ENCODE results near the gene GVQW3. TPM values are rescaled to one million over a fixed set of nuclear protein-coding genes. Genes with fewer than 3 reads are reported as not detected.

The GVQW3 gene
- total RNA-seq, 1 experiment from 2014 or later: 1.2 TPM

GRCh38 chr11:76361776-76362175 is 19.3 kb upstream of the GVQW3 start:
- ATAC-seq (no peak), DNase-seq (no peak)
- H3K9ac ChIP-seq (ENCODE audit: low read length): no peak overlapping the region
- no peaks in the 10 kb centered on the region for H3K9me2 ChIP-seq (replicated peaks; ENCODE audit: low read length)
- ChIA-PET CTCF (no interaction called here), POLR2A (ENCODE audit: unreplicated experiment) (no interaction called here)
- H2AFZ ChIP-seq (ENCODE audit: low read length): no peak overlapping the region
- TF ChIP-seq CTCF (conservative IDR thresholded peaks at IDR 0.05; ENCODE audit: low read depth, low read length) (no peak), EZH2 (IDR thresholded peaks at IDR 0.05; ENCODE audit: low read length, unreplicated experiment) (no peak), EZH2phosphoT487 (IDR thresholded peaks at IDR 0.05; ENCODE audit: borderline replicate concordance, low read length) (no peak)
- no peak overlapping the region for H3K27ac ChIP-seq (ENCODE audit: low read length)
- no peak overlapping the region for H3K4me2 ChIP-seq (ENCODE audit: low read length)
- H3K27me3 ChIP-seq (ENCODE audit: low read length): no peaks in the 10 kb centered on the region
- H3K4me3 ChIP-seq (ENCODE audit: low read length): no peak overlapping the region
- H3K79me2 ChIP-seq (ENCODE audit: low read length): peaks cover 37% of the 10 kb centered on the region
- no peaks in the 10 kb centered on the region for H3K9me3 ChIP-seq (ENCODE audit: low read length)
- H3K36me3 ChIP-seq (ENCODE audit: low read depth, low read length): peaks cover 26% of the 10 kb centered on the region
- BruUV-seq (replicated peaks): no TSS peak
- no peaks in the 10 kb centered on the region for H3F3A ChIP-seq (ENCODE audit: low read length, unreplicated experiment)
- intact Hi-C loops (cut with micrococcal nuclease): no loop called here
- H4K20me1 ChIP-seq (ENCODE audit: low read length): no peaks in the 10 kb centered on the region
- no peaks in the 10 kb centered on the region for H3K4me1 ChIP-seq (ENCODE audit: insufficient read depth, low read length)

DNA sequence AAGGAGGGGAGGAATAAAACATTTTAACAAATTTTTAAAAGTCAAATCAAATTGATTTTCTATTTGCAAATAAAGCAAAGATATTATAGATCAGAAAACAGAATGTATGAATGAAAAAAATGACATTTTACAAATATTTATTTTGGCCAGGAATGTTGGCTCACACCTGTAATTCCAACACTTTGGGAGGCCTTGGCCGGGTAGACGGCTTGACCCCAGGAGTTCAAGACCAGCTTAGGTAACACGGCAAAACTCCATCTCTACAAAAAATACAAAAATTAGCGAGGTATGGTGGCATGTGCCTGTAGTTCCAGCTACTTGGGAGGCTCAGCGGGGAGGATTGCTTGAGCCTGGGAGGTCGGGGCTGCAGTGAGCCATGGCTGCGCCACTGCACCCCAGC is 18.4 kb upstream of the GVQW3 start:
- Histone ChIP-seq H3F3A (ENCODE audit: low read length, unreplicated experiment) (no peaks in the 10 kb centered on the region), H3K27me3 (ENCODE audit: low read length) (no peaks in the 10 kb centered on the region), H3K79me2 (ENCODE audit: low read length) (peaks cover 46% of the 10 kb centered on the region), H3K9ac (ENCODE audit: low read length) (no peak overlapping the region), H3K4me3 (ENCODE audit: low read length) (no peak overlapping the region), H3K9me2 (replicated peaks; ENCODE audit: low read length) (no peaks in the 10 kb centered on the region), H3K4me2 (ENCODE audit: low read length) (no peak overlapping the region), H4K20me1 (ENCODE audit: low read length) (no peaks in the 10 kb centered on the region), H3K36me3 (ENCODE audit: low read depth, low read length) (peaks cover 21% of the 10 kb centered on the region; the same call in 1 of the 2 replicates), H3K9me3 (ENCODE audit: low read length) (no peaks in the 10 kb centered on the region), H3K4me1 (ENCODE audit: insufficient read depth, low read length) (no peaks in the 10 kb centered on the region), H2AFZ (ENCODE audit: low read length) (no peak overlapping the region), H3K27ac (ENCODE audit: low read length) (no peak overlapping the region)
- no peak for ATAC-seq
- BruUV-seq (replicated peaks): no TSS peak
- DNase-seq: no peak
- CTCF ChIA-PET: no interaction called here
- intact Hi-C loops (cut with micrococcal nuclease): no loop called here
- no peak for TF ChIP-seq EZH2phosphoT487 (IDR thresholded peaks at IDR 0.05; ENCODE audit: borderline replicate concordance, low read length)
- TF ChIP-seq CTCF (conservative IDR thresholded peaks at IDR 0.05; ENCODE audit: low read depth, low read length): no peak
- no peak for TF ChIP-seq EZH2 (IDR thresholded peaks at IDR 0.05; ENCODE audit: low read length, unreplicated experiment)
- POLR2A ChIA-PET (ENCODE audit: unreplicated experiment): no interaction called here

DNA sequence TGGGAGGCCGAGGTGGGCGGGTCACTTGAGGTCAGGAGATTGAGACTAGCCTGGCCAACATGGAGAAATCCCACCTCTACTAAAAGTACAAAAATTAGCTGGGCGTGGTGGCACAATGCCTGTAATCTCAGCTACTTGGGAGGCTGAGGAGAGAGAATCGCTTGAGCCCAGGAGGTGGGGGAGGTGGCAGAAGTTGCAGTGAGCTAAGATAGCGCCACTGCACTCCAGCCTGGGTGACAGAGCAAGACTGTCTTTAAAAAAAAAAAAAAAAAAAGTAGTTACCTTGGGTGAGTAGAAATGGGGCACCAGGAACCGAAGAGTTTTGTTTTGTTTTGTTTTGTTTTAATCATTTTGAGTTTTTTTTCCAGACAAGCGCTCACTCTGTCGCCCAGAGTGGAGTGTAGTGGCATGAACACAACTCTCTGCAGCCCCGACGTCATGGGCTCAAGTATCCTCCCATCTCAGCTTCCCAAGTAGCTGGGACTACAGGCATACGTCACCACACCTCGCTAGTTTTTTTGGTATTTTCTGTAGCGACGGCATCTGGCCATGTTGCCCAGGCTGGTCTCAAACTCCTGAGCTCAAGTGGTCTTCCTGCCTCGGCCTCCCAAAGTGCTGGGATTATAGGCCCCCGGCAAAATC is 16.0 kb upstream of the GVQW3 start:
- no peak overlapping the region for H3K27ac ChIP-seq (ENCODE audit: low read length)
- H3F3A ChIP-seq (ENCODE audit: low read length, unreplicated experiment): no peaks in the 10 kb centered on the region
- H3K4me1 ChIP-seq (ENCODE audit: insufficient read depth, low read length): no peaks in the 10 kb centered on the region
- H3K4me3 ChIP-seq (ENCODE audit: low read length): no peak overlapping the region
- H3K9ac ChIP-seq (ENCODE audit: low read length): no peak overlapping the region
- DNase-seq: no peak
- TF ChIP-seq CTCF (conservative IDR thresholded peaks at IDR 0.05; ENCODE audit: low read depth, low read length) (no peak), EZH2phosphoT487 (IDR thresholded peaks at IDR 0.05; ENCODE audit: borderline replicate concordance, low read length) (no peak), EZH2 (IDR thresholded peaks at IDR 0.05; ENCODE audit: low read length, unreplicated experiment) (no peak)
- BruUV-seq (replicated peaks): no TSS peak
- H4K20me1 ChIP-seq (ENCODE audit: low read length): peaks cover 20% of the 10 kb centered on the region
- no peak overlapping the region for H3K4me2 ChIP-seq (ENCODE audit: low read length)
- H3K9me2 ChIP-seq (replicated peaks; ENCODE audit: low read length): no peaks in the 10 kb centered on the region
- CTCF ChIA-PET: no interaction called here
- POLR2A ChIA-PET (ENCODE audit: unreplicated experiment): interaction anchor here (0.6 kb wide), 1 partner anchor 9 kb away, joined by 10 read pairs; no protein-coding TSS in a partner anchor
- no peaks in the 10 kb centered on the region for H3K9me3 ChIP-seq (ENCODE audit: low read length)
- ATAC-seq: no peak
- H3K27me3 ChIP-seq (ENCODE audit: low read length): no peaks in the 10 kb centered on the region
- intact Hi-C loops (cut with micrococcal nuclease): no loop called here
- H3K79me2 ChIP-seq (ENCODE audit: low read length): peaks cover 71% of the 10 kb centered on the region
- H3K36me3 ChIP-seq (ENCODE audit: low read depth, low read length): peaks cover 14% of the 10 kb centered on the region; the same call in 1 of the 2 replicates
- no peak overlapping the region for H2AFZ ChIP-seq (ENCODE audit: low read length)
